Liver (tissue), 3 donors: ENCODE data around the gene DHX35.

Experiments
- GABPA ChIP-seq, 2 donors: IDR thresholded peaks in 1 of 2; conservative IDR thresholded peaks in 1 of 2; 2 replicates each; pipeline ENCODE4 v1.6.1; 2016; ENCODE audit warnings: antibody characterized with exemption in 2 of 2, mild to moderate bottlenecking in 1 of 2, moderate library complexity in 1 of 2
- YY1 ChIP-seq: IDR thresholded peaks from 2 replicates; pipeline ENCODE4 v1.6.1; 2016; ENCODE audit warnings: antibody characterized with exemption, mild to moderate bottlenecking
- TF ChIP-seq, protein P1 (sequence below): fragments of 150-350 bp; IDR thresholded peaks from 2 replicates; pipeline ENCODE4 v1.5.1; 2017; ENCODE audit warnings: improper control_type of control experiment, low read depth, low read length; ENCODE audit not compliant: missing input control
- TF ChIP-seq, protein P2 (sequence below): IDR thresholded peaks from 2 replicates; pipeline ENCODE4 v1.6.1; 2016; ENCODE audit warnings: antibody characterized with exemption
- donor health status: healthy.
- donor health status: healthy.

DNA sequence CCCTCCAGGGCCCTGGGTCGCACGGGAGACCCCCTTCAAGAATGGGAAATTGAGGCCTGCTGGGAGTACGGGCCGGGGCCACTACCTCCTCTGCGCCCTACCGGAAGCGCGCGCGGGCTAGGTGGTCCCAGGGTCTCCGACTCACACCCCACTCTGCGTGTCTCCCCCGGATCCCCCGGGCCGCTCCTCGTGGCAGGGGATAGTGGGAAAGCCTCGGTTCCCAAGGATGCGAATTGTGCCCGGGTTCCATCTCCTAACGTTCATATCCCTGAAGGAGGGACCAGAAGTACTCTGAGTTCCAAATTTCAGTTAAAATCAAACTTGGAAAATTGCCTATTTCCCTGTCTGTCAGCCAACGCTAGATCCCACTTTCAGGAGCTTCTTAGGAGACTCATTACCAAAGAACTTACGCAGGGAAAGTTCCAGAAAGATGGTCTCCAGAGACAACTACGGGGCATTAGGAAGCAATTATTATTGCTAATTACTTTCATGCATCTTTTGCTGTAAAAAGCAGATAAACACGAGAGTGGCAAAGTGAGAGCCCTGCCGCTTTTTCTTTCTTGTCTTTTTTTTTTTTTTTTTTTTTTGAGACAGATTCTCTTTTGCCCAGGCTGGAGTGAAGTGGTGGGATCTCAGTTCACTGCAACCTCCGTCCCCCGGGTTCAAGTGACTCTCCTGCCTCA lies 35.1 kb upstream of the DHX35 start:
- TF ChIP-seq, protein P1, sequence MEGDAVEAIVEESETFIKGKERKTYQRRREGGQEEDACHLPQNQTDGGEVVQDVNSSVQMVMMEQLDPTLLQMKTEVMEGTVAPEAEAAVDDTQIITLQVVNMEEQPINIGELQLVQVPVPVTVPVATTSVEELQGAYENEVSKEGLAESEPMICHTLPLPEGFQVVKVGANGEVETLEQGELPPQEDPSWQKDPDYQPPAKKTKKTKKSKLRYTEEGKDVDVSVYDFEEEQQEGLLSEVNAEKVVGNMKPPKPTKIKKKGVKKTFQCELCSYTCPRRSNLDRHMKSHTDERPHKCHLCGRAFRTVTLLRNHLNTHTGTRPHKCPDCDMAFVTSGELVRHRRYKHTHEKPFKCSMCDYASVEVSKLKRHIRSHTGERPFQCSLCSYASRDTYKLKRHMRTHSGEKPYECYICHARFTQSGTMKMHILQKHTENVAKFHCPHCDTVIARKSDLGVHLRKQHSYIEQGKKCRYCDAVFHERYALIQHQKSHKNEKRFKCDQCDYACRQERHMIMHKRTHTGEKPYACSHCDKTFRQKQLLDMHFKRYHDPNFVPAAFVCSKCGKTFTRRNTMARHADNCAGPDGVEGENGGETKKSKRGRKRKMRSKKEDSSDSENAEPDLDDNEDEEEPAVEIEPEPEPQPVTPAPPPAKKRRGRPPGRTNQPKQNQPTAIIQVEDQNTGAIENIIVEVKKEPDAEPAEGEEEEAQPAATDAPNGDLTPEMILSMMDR: no peak
- TF ChIP-seq YY1 (no peak), GABPA (IDR thresholded peaks at IDR 0.05 in 1 of 2, conservative IDR thresholded peaks at IDR 0.05 in 1 of 2) (no peak)
- TF ChIP-seq, protein P2, sequence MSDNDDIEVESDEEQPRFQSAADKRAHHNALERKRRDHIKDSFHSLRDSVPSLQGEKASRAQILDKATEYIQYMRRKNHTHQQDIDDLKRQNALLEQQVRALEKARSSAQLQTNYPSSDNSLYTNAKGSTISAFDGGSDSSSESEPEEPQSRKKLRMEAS: no peak
